Measurements from ENCODE around the gene NRL.

Gene NRL

DNA sequence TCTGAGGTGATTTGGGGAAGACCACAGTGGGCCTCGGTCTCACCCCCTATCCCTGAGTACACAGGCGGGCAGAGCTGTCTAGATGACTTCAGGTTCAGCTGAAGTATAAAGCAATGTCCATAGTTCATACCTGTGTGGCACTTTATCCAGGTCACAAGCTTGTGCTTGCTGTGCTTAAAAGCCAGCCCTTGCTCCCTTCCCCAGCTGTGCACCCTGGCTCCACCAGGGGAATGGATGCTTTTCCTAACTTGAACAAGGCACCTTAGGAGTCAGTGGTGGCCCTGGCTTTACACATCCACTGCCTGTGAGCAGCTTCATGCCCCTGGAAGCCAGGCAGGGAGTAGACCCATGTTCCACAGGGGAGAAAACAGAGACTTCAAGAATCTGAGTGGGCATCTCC lies 57.5 kb downstream of the NRL start:
- TF ChIP-seq, protein P1, sequence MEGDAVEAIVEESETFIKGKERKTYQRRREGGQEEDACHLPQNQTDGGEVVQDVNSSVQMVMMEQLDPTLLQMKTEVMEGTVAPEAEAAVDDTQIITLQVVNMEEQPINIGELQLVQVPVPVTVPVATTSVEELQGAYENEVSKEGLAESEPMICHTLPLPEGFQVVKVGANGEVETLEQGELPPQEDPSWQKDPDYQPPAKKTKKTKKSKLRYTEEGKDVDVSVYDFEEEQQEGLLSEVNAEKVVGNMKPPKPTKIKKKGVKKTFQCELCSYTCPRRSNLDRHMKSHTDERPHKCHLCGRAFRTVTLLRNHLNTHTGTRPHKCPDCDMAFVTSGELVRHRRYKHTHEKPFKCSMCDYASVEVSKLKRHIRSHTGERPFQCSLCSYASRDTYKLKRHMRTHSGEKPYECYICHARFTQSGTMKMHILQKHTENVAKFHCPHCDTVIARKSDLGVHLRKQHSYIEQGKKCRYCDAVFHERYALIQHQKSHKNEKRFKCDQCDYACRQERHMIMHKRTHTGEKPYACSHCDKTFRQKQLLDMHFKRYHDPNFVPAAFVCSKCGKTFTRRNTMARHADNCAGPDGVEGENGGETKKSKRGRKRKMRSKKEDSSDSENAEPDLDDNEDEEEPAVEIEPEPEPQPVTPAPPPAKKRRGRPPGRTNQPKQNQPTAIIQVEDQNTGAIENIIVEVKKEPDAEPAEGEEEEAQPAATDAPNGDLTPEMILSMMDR (IDR thresholded peaks at IDR 0.05; ENCODE audit: low read depth, low read length), result no peak

DNA sequence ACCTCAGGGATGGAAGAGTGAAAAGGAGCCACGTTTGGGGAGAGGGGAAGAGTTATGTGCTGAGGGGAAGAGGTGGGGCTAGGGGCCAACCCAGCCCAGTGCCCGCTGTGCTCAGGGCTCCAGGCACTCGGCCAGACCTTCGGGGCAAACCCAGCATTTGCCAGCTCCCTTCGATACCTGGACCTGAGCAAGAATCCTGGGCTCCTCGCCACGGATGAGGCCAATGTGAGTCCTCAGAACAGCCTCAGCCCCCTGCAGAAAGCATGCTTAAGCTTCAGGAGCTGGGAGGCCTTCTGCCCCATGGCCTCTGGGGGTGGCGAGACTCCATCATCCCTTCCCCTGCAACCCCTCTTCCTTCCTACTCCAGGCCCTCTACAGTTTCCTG lies 58.0 kb downstream of the NRL start:
- Histone ChIP-seq H3K4me3 (ENCODE audit: low read depth, low read length) (no peak overlapping the region), H3K9me3 (ENCODE audit: severe bottlenecking) (no peaks in the 10 kb centered on the region), H3K27me3 (ENCODE audit: insufficient read depth, low read depth, severe bottlenecking) (no peaks in the 10 kb centered on the region), H3K27ac (no peak overlapping the region), H3K36me3 (no peaks in the 10 kb centered on the region)
- TF ChIP-seq, protein P1 (IDR thresholded peaks at IDR 0.05; ENCODE audit: low read depth, low read length), result no peak
- DNase-seq, result no peak

More for the DNA sequence above, 57.5 kb downstream of the NRL start:
- DNase-seq, result no peak
- Histone ChIP-seq H3K27me3 (ENCODE audit: insufficient read depth, low read depth, severe bottlenecking) (no peaks in the 10 kb centered on the region), H3K9me3 (ENCODE audit: severe bottlenecking) (no peaks in the 10 kb centered on the region), H3K4me3 (ENCODE audit: low read depth, low read length) (no peak overlapping the region), H3K27ac (no peak overlapping the region), H3K36me3 (no peaks in the 10 kb centered on the region)

DNA sequence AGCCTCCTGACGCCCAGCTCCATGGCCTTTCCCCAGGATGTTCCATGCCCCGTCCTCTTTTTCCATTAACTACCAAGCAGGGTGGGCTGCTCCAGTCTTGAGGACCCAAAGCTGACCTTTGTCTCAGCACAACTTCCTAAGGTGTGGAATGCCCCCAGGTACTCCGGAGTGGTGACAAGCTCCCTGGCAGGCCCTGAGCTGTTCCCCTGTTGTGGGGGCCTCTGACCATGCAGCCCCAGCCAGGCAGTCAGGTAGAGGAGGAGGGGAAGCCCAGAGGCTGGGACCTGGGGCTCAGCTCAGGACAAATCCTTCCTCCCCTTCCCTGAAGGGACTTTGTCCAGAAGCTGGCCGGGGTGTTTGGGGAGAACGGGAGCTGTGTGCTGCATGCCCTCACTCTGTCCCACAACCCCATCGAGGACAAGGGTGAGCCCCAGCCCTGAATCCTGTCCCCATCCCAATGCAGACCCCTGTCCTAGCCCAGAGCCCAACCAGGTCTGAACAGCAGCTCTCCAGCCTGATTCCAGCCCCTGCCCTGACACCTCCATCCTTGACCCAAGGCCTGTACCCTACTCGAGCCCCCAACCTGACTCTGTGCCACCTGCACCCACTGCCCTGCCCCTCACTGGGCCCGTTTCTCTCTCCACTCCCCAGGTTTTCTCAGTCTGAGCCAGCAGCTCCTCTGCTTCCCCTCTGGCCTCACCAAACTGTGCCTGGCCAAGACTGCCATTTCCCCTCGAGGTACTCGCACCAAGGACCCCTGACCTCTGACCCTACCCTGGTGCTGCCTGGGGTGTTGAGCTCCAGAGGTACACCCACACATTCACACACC lies 58.6 kb downstream of the NRL start:
- H3K27me3 ChIP-seq (ENCODE audit: insufficient read depth, low read depth, severe bottlenecking), result no peaks in the 10 kb centered on the region
- TF ChIP-seq, protein P1 (IDR thresholded peaks at IDR 0.05; ENCODE audit: low read depth, low read length), result no peak

DNA sequence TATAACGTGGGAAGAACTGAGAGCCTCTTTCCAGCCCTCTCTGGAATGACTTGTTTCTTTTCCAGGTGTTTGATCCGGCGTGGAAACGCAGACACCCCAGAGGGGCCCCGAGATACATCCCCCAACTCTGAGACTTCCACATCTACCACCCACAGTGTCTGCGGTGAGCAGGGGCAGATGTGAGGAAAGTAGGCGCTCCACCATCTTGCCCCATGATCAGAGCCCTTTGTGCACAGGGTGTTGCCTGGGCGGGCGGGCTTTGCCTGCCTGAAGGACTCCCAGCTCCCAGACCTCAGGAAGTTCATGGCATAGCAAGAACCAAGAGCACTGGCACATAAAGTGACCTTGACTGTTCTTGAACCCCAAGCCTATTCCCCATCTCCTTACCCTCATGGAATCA lies 60.1 kb downstream of the NRL start:
- Histone ChIP-seq H3K4me3 (ENCODE audit: low read depth, low read length) (no peak overlapping the region), H3K27me3 (ENCODE audit: insufficient read depth, low read depth, severe bottlenecking) (no peaks in the 10 kb centered on the region), H3K9me3 (ENCODE audit: severe bottlenecking) (no peaks in the 10 kb centered on the region), H3K36me3 (no peaks in the 10 kb centered on the region), H3K27ac (no peak overlapping the region)
- no peak for DNase-seq
- TF ChIP-seq, protein P1 (IDR thresholded peaks at IDR 0.05; ENCODE audit: low read depth, low read length), result no peak

More for the DNA sequence above, 58.6 kb downstream of the NRL start:
- Histone ChIP-seq H3K36me3 (no peaks in the 10 kb centered on the region), H3K4me3 (ENCODE audit: low read depth, low read length) (no peak overlapping the region), H3K27ac (no peak overlapping the region), H3K9me3 (ENCODE audit: severe bottlenecking) (no peaks in the 10 kb centered on the region)
- DNase-seq, result no peak

DNA sequence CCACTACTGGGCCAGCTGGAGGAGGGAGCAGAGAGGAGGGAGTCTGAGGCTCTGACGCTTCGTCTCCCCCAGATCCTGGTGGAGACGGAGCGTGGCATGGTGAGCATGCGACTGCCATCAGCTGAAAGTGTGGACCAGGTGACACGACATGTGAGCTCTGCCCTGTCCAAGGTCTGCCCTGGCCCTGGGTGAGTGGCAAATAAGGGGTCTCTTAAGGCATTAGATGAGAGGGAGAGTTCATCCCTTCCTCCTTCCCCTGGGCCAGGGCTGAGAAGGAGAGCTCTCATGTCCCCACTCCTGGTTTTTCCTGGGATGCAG lies 60.5 kb downstream of the NRL start:
- DNase-seq, result no peak
- TF ChIP-seq, protein P1 (IDR thresholded peaks at IDR 0.05; ENCODE audit: low read depth, low read length), result no peak
- Histone ChIP-seq H3K4me3 (ENCODE audit: low read depth, low read length) (no peak overlapping the region), H3K9me3 (ENCODE audit: severe bottlenecking) (no peaks in the 10 kb centered on the region), H3K36me3 (no peaks in the 10 kb centered on the region), H3K27me3 (ENCODE audit: insufficient read depth, low read depth, severe bottlenecking) (no peaks in the 10 kb centered on the region), H3K27ac (no peak overlapping the region)

All from WERI-Rb-1 (cell line).